ENCODE data around the gene FBXW7. TPM values are rescaled to one million over a fixed set of nuclear protein-coding genes. Genes with fewer than 3 reads are reported as not detected.
A peak's percentile ranks its signal among the peaks of the same experiment; 100 is the strongest.

Gene FBXW7
- total and polyA plus RNA-seq, 2 of the 13 experiments (the other 11 are each of a cell fraction or from before 2014, with no cell fraction given): 5.0 to 40.9 TPM

GRCh38 chr4:152460488-152460887 lies 75.4 kb downstream of the FBXW7 start (continued):
- TF ChIP-seq, protein P1, sequence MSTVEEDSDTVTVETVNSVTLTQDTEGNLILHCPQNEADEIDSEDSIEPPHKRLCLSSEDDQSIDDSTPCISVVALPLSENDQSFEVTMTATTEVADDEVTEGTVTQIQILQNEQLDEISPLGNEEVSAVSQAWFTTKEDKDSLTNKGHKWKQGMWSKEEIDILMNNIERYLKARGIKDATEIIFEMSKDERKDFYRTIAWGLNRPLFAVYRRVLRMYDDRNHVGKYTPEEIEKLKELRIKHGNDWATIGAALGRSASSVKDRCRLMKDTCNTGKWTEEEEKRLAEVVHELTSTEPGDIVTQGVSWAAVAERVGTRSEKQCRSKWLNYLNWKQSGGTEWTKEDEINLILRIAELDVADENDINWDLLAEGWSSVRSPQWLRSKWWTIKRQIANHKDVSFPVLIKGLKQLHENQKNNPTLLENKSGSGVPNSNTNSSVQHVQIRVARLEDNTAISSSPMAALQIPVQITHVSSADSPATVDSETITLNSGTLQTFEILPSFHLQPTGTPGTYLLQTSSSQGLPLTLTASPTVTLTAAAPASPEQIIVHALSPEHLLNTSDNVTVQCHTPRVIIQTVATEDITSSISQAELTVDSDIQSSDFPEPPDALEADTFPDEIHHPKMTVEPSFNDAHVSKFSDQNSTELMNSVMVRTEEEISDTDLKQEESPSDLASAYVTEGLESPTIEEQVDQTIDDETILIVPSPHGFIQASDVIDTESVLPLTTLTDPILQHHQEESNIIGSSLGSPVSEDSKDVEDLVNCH (CRISPR knock-in tag; IDR thresholded peaks at IDR 0.05): no peak
- no peak for TF ChIP-seq PHF20 (CRISPR knock-in tag; IDR thresholded peaks at IDR 0.05)
- no peak for TF ChIP-seq TAF1 (CRISPR knock-in tag; IDR thresholded peaks at IDR 0.05)
- no peak for TF ChIP-seq ZNF333 (CRISPR knock-in tag; IDR thresholded peaks at IDR 0.05; ENCODE audit: borderline replicate concordance)
- TF ChIP-seq IKZF4 (CRISPR knock-in tag; IDR thresholded peaks at IDR 0.05; ENCODE audit: borderline replicate concordance, low read depth, not compliant biosample characterization): no peak
- no peak for TF ChIP-seq ZNF280B (CRISPR knock-in tag; IDR thresholded peaks at IDR 0.05; ENCODE audit: borderline replicate concordance)
- no peak for TF ChIP-seq YY1 (IDR thresholded peaks at IDR 0.05; ENCODE audit: insufficient read depth, insufficient replicate concordance, low read depth, low read length)
- TF ChIP-seq KDM1A (CRISPR knock-in tag; IDR thresholded peaks at IDR 0.05): no peak
- no peak for TF ChIP-seq ZNF33A (CRISPR knock-in tag; IDR thresholded peaks at IDR 0.05; ENCODE audit: borderline replicate concordance)
- no peak for TF ChIP-seq SP140L (CRISPR knock-in tag; IDR thresholded peaks at IDR 0.05; ENCODE audit: borderline replicate concordance)
- no peak for TF ChIP-seq THYN1 (CRISPR knock-in tag; IDR thresholded peaks at IDR 0.05; ENCODE audit: borderline replicate concordance, low read depth)
- TF ChIP-seq RBM22 (optimal IDR thresholded peaks at IDR 0.05; ENCODE audit: low read length): no peak
- no peak for TF ChIP-seq KLF11 (CRISPR knock-in tag; IDR thresholded peaks at IDR 0.05)
- no peak for TF ChIP-seq SP1 (IDR thresholded peaks at IDR 0.05)
- no peak for TF ChIP-seq SP1 (CRISPR knock-in tag; IDR thresholded peaks at IDR 0.05)
- peak; percentile 45; the same call in 1 of the 2 replicates for TF ChIP-seq GATAD2A (CRISPR knock-in tag; IDR thresholded peaks at IDR 0.05)
- no peak for TF ChIP-seq ZNF543 (CRISPR knock-in tag; IDR thresholded peaks at IDR 0.05)
- TF ChIP-seq ZKSCAN5 (CRISPR knock-in tag; IDR thresholded peaks at IDR 0.05): no peak
- no peak for TF ChIP-seq KDM6A (CRISPR knock-in tag; IDR thresholded peaks at IDR 0.05; ENCODE audit: low read depth)
- TF ChIP-seq SSRP1 (CRISPR knock-in tag; IDR thresholded peaks at IDR 0.05): no peak
- no peak for TF ChIP-seq IRX3 (CRISPR knock-in tag; IDR thresholded peaks at IDR 0.05; ENCODE audit: borderline replicate concordance, low read depth)
- 0 out of 2 replicates have a peak, but pooled peaks have one; percentile 9 for TF ChIP-seq SMC3 (IDR thresholded peaks at IDR 0.05; ENCODE audit: low read length)
- TF ChIP-seq CEBPB (IDR thresholded peaks at IDR 0.05; ENCODE audit: borderline replicate concordance, low read depth, low read length): peak; percentile 83
- no peak for TF ChIP-seq ZNF441 (CRISPR knock-in tag; IDR thresholded peaks at IDR 0.05; ENCODE audit: borderline replicate concordance)
- no peak for TF ChIP-seq NR2F1 (CRISPR knock-in tag; IDR thresholded peaks at IDR 0.05)
- no peak for TF ChIP-seq SMAD1 (CRISPR knock-in tag; IDR thresholded peaks at IDR 0.05; ENCODE audit: borderline replicate concordance, low read depth)
- no peak for TF ChIP-seq ZUFSP (CRISPR knock-in tag; IDR thresholded peaks at IDR 0.05; ENCODE audit: borderline replicate concordance)
- TF ChIP-seq CHCHD3 (CRISPR knock-in tag; IDR thresholded peaks at IDR 0.05): no peak
- no peak for TF ChIP-seq ZFP41 (CRISPR knock-in tag; IDR thresholded peaks at IDR 0.05; ENCODE audit: borderline replicate concordance)

Data from HepG2 (cell line).